Left forelimb (tissue), 1 donor: ENCODE data around the gene ALOX5AP.

Experiments used
- DNase-seq: peaks from one replicate; pipeline ENCODE4 v3.0.0-alpha.2; 2018; ENCODE audit warnings: low spot score

Gene ALOX5AP

GRCh38 chr13:30762643-30763042, 27.3 kb downstream of the ALOX5AP start:
- no peak for DNase-seq

GRCh38 chr13:30763786-30764413, 28.6 kb downstream of the ALOX5AP start:
- no peak for DNase-seq

DNA sequence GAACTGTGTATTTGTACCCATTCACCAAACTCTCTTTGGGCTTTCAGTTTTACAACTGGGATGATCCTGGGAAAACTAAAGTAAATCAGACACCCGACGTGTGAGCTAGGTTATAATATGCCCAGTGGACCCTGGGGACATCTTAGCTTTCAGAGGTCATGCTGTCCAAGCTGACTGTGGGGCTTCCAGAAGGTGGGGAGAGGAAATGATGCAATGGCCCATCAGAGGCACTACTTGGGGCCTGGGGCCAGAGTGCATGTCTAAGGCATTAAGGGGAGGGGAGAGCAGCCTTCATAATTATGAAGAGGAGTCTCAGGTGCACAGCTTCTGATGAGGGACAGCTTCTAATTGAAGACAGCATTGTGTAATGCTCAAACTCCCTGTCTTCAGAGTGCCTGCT, 30.9 kb downstream of the ALOX5AP start:
- no peak for DNase-seq

- DNase-seq: no peak
Observed at GRCh38 chr13:30770929-30771328, 35.6 kb downstream of the ALOX5AP start.

DNA sequence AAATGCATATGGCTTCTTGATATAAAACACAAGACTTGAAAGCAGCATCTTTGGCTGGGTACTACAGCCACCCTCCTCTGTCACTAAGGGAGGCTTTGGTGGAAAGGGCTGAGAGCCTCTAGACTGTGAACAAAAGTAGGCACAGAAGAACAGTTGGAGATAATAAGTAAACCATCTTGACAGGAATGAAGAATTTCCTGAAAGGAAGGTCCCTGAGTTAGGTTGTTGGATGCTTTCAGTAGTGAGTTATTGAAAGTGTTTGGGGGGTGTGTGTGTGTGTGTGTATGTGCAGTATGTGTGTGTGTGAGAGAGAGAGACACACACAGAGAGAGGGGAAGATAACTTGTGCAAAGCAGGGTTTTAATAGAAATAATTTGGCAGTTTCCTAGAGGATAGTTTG, 38.2 kb downstream of the ALOX5AP start:
- DNase-seq: no peak

DNA sequence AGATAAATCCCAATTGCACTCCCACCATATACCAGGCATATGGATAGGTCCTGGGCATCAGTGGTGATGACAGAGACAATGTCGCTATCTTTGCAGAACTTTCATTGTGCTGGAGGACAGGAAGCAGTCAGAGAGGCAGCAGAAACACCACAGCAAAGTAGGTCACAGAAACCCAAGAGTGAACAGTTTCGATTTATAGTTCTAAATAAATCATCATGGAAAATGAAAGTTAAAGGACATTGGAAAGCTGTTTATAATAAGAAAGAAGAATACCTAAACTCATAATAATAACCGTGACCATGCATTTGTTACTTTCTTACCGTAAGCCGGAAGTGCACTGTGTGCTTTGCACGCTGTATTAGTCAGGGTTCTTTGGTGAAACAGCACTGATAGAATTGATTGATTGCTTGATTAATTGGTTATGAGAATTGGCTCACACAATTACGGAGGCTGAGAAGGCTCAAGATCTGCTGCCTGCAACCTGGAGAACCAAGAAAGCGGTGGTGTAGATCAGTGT, 38.9 kb downstream of the ALOX5AP start:
- no peak for DNase-seq

- no peak for DNase-seq
Observed at GRCh38 chr13:30776661-30777060, 41.3 kb downstream of the ALOX5AP start.

- DNase-seq: no peak
Observed at GRCh38 chr13:30779016-30779415, 43.7 kb downstream of the ALOX5AP start.

DNA sequence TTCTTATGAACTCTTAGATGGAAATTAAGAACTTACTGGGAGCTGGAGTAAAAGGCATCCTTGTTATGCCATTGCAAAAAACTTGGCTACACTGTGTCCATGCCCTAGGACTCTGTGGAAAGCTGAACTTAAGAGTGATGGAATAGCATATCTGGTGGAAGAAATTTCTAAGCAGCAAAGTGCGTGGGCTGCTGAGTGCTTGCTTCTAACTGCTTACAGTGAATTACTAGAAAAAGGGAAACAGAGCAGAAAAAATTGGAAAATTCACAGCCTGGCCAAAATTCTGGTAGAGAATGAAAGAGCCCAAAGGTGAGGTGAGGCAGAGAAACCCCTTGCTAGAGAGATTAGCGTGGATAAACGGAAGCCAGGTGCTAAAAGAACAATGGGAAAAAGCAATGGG, 44.3 kb downstream of the ALOX5AP start:
- DNase-seq: no peak

DNA sequence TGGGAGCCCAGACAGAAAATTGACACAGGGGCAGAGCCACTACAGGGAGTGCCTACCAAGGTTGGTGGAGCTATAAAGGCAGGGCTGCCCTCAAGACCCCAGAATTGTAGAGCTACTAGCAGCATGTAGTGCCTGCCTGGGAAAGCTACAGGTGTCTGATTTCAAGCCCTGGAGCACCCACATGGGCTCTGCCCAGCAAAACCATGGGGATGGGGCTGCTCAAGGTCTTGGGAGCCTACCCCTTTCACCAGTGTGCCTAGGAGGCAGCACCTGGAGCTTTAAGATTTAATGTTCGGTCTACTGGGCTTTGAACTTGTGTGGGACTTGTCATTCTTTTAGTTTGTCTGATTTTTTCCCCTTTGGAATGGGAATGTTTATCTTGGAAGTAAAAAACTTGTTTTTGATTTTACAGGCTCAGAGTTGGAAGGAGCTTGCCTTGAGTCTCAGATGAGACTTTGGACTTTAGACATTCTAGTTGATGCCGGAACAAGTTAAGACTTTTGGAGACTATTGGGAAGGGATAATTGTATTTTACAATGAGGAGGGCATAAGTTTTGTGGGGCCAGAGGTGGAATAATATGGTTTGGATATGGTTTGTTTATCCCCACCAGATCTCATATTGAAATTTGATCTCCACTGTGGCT, 45.1 kb downstream of the ALOX5AP start:
- DNase-seq: no peak

DNA sequence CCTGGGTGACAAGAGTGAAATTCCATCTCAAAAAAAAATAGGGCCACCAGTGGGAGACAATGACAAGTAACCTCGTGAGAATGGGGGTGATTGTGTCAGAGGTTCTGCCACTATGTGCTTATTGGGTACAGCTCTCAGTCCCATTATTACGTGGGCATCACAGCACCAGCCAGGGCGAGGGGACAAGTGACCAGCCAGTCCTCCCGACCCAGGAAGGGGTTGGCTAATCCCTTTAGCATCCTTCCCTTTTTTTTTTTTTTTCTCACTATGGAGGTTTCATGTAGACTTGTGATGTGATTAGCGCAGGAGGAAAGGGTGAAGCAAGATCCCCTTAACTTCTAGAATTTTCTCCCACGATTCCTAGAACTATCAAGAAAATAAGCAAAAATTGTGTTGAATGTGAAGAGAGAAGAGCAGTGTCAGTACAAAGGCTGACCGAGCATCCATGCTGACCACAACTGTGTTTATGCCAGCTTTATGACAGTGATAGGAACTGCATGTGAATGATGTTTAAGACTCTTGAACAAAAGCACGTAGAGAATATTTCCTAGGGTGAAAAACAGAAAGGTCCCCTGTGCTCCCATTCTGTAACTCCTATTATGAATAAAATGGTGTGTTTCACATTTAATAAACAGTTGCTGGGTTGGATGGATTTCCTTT, 50.0 kb downstream of the ALOX5AP start:
- no peak for DNase-seq

DNA sequence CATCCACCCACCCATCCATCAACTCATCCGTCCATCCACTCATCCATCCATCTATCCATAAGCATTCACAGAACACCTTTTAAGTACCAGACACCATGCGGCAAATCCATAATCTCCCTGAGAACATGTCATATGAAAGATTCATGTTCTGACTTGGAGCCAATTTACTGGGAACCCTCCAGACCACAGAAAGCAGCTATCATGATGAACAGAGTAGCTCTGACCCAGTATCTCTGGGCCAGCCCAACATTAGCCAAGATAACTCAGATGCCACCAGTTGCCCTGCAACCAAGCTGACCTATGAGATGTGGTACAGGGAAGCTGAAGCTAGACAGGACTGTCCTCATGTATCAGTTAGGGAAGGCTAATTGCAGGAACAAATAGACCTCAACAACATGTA, 51.3 kb downstream of the ALOX5AP start:
- no peak for DNase-seq

- no peak for DNase-seq
Observed at GRCh38 chr13:30787738-30788525, 52.6 kb downstream of the ALOX5AP start.

DNA sequence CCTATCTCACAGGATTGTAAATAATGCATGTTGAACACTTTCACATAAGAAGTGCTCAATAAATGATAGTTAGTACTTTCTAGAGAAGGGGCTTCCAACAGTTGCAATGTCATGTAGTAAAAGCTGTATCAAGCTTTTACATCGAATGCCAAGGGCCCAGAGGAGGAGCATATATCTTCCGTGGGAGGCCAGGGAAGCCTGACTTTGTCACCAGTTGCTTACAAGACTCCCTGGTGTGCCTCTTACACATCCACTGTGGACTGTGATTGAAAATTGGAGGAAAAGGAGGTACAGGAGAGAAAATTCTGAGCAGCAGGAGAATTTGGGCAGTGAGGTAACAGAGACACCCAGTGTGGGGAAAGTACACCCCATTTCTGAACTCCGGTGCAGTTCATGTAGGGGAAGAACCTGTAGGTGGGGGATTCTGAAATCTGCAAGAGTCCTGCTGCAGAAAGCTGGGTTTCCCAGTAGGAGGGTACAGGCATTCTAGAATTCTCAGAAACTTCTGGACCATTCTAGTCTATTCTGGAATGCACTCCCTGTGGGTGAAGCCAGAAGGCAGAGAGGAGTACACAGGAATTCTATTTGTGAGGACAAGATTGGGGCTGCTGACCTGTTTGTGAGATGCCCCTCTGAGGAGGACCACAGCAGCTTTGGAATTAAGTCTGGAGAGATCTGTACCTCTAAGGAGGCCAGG, 54.0 kb downstream of the ALOX5AP start:
- DNase-seq: no peak

GRCh38 chr13:30790592-30790991, 55.2 kb downstream of the ALOX5AP start:
- DNase-seq: no peak

DNA sequence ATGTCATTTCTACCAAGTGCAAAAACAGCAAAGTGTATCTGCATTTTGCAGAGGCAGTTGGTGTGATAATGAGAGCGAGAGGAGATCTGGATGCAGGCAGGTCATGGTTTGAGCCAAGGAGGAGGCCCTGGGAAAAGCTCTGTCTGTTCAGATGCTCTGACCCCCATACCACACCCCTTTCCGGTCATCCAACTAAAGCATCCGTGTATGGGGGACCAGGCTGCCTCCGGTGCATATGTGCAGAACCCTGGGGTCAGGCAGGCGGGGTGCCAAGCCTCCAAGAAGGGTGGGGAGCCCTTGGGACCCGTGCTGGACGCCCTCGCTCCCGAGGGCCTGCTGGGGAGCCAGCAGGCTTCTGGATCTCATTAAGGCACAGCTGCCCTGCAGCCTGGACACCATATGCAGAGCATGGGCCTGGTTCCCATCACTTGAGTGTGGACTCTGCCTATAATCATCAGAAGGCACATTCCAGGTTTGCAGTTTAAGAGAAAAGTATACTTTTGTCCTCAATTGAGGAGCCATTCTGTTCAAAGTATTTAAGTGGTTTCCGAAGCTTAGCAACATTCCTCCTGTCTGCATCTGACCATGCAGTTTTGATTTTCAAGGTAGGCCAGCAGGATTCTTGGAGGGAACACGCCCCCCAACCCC, 56.1 kb downstream of the ALOX5AP start:
- DNase-seq: peak; percentile 79

- DNase-seq: no peak
Observed at GRCh38 chr13:30792285-30793000, 57.1 kb downstream of the ALOX5AP start.

GRCh38 chr13:30796132-30796572, 60.8 kb downstream of the ALOX5AP start:
- DNase-seq: no peak

DNA sequence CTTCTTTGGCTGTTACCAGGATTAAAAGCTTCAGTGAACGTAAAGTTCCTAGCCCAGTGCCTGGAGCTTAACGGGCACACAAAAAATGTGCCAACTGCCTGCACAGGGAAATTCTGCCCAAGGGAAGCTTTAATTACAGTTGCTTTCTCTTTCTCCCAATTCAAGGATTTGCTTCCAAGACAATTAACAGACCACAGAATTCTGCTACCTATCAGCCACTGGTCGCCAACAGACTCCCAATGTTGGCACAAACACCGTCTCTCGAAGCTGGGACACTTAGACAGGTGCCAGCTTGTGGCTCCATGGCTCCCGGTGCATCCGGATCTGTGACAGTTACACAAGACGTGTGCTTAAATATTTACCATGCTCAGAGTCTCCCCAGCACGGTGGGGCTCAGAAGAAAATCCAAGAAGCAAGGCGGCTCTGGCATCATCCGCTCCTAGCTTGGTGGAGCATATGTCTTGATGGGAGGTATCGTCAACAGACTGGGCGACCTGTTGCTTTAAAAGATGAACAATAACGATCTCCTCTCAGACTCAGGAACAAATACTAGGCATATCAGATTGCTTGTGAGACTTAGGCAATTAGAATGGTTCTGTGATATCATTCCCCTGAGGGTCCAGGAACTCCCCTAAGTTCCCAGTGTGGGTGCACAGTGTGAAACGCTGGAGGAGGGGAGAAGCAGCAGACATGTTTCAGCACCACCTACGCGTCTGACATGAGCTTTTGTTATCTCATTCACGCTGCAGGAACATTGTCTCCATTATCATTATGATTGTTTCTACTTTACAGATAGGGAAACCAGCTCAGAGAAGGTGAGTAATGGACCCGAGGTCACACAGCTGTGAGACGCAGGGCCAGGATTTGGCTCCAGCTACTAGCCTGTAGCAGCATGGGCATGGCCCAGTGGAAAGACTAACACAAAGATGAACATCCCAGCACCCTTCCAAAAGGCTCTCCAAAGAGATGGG, 61.6 kb downstream of the ALOX5AP start:
- DNase-seq: peak; percentile 40
